Measurements from ENCODE around the gene KDF1.
A peak's percentile ranks its signal among the peaks of the same experiment; 100 is the strongest.
"Not testable (repeated sequence)": the region's sequence is repeated elsewhere in the genome, so short reads cannot be mapped to it uniquely, and the experiment has no call there.

The KDF1 gene

GRCh38 chr1:26951216-26951615 is 9.1 kb downstream of the KDF1 start:
- no peak for DNase-seq

- no peak for DNase-seq
These were observed 9.7 kb downstream of the KDF1 start for GRCh38 chr1:26950602-26951001.

- no peak for DNase-seq
These were observed 10.3 kb downstream of the KDF1 start for GRCh38 chr1:26949926-26950319.

- DNase-seq, result no peak
These were observed 10.9 kb downstream of the KDF1 start for GRCh38 chr1:26949266-26949925.

GRCh38 chr1:26948725-26949057 is 11.6 kb downstream of the KDF1 start:
- DNase-seq, result not testable (repeated sequence)

GRCh38 chr1:26946270-26946669 is 14.0 kb downstream of the KDF1 start:
- DNase-seq, result no peak

- no peak for DNase-seq
These were observed 14.5 kb downstream of the KDF1 start for GRCh38 chr1:26945728-26946127.

- DNase-seq, result no peak
These were observed 15.1 kb downstream of the KDF1 start for GRCh38 chr1:26945138-26945537.

GRCh38 chr1:26942656-26943055 is 17.6 kb downstream of the KDF1 start:
- no peak for DNase-seq

GRCh38 chr1:26941311-26941710 is 19.0 kb downstream of the KDF1 start:
- no peak for DNase-seq

GRCh38 chr1:26938659-26939025 is 21.6 kb downstream of the KDF1 start:
- no peak for DNase-seq

- DNase-seq, result no peak
These were observed 22.1 kb downstream of the KDF1 start for GRCh38 chr1:26938004-26938658.

- DNase-seq, result no peak
These were observed 23.4 kb downstream of the KDF1 start for GRCh38 chr1:26936823-26937222.

- DNase-seq, result no peak
These were observed 27.7 kb downstream of the KDF1 start for GRCh38 chr1:26932531-26932930.

- DNase-seq, result no peak
These were observed 36.6 kb downstream of the KDF1 start for GRCh38 chr1:26923711-26924110.

- DNase-seq, result no peak
These were observed 37.4 kb downstream of the KDF1 start for GRCh38 chr1:26922901-26923300.

- no peak for DNase-seq
These were observed 37.9 kb downstream of the KDF1 start for GRCh38 chr1:26922431-26922729.

- DNase-seq, result peak; percentile 95
These were observed 38.5 kb downstream of the KDF1 start, which contains the start of gene NUDC for GRCh38 chr1:26921540-26922430. Gene NUDC (plus strand): TSS chr1:26921743. CDS start chr1:26921849, 106 bp downstream.

GRCh38 chr1:26921126-26921539 is 39.1 kb downstream of the KDF1 start:
- no peak for DNase-seq

- peak; percentile 35 for DNase-seq
These were observed 44.9 kb downstream of the KDF1 start for GRCh38 chr1:26915204-26915842.

GRCh38 chr1:26913754-26914619 is 46.3 kb downstream of the KDF1 start, which contains the start of gene NR0B2:
Gene NR0B2 (minus strand): TSS chr1:26913975. CDS start chr1:26913940, 35 bp downstream.
- DNase-seq, result peak; percentile 98

- peak; percentile 76 for DNase-seq
These were observed 46.9 kb downstream of the KDF1 start for GRCh38 chr1:26913389-26913753.

- no peak for DNase-seq
These were observed 48.1 kb downstream of the KDF1 start for GRCh38 chr1:26912147-26912490.
